Neural cell (in vitro differentiated cells): ENCODE measurements around the gene TXNIP. TPM values are rescaled to one million over a fixed set of nuclear protein-coding genes. Genes with fewer than 3 reads are reported as not detected.
A peak's percentile ranks its signal among the peaks of the same experiment; 100 is the strongest.

Experiments used
- H2AFZ ChIP-seq: fragments of 200-600, 300-800 bp; sonication (generic), shearing (Covaris generic); 2 replicates; pipeline ENCODE4 v1.6.0; 2014; ENCODE audit warnings: low read depth, mild to moderate bottlenecking, antibody characterized with exemption, low read length, moderate library complexity
- H3F3A ChIP-seq: fragments of 200-600 bp; shearing (Covaris generic); 2 replicates; pipeline ENCODE4 v1.6.1; 2016; ENCODE audit warnings: mild to moderate bottlenecking, moderate library complexity, mixed read lengths, antibody characterized with exemption, low read length; ENCODE audit not compliant: insufficient read depth, poor library complexity, severe bottlenecking
- H3K27ac ChIP-seq: fragments of 200-600, 300-800 bp; sonication (generic), shearing (Covaris generic); 2 replicates; pipeline ENCODE4 v1.5.1; 2014; ENCODE audit warnings: mild to moderate bottlenecking, low read length, moderate library complexity
- H3K27me3 ChIP-seq: fragments of 300-800, 200-600 bp; sonication (generic), shearing (Covaris generic); 2 replicates; pipeline ENCODE4 v1.6.0; 2014; ENCODE audit warnings: mild to moderate bottlenecking, low read depth, low read length, moderate library complexity; ENCODE audit not compliant: insufficient read depth
- H3K36me3 ChIP-seq: fragments of 300-800, 200-600 bp; sonication (generic), shearing (Covaris generic); 2 replicates; pipeline ENCODE4 v1.5.1; 2014; ENCODE audit warnings: mild to moderate bottlenecking, antibody characterized with exemption, low read length, moderate library complexity; ENCODE audit not compliant: insufficient read depth
- H3K4me2 ChIP-seq: fragments of 300-800, 200-600 bp; sonication (generic), shearing (Covaris generic); 2 replicates; pipeline ENCODE4 v1.6.0; 2014; ENCODE audit warnings: mild to moderate bottlenecking, low read length
- H3K4me3 ChIP-seq: fragments of 300-800, 200-600 bp; sonication (generic), shearing (Covaris generic); 2 replicates; pipeline ENCODE4 v1.5.1; 2014; ENCODE audit warnings: mild to moderate bottlenecking, low read length, moderate library complexity
- H3K79me2 ChIP-seq: fragments of 200-600 bp; shearing (Covaris generic); replicated peaks from 2 replicates; pipeline ENCODE4 v1.6.0; 2014; ENCODE audit warnings: mild to moderate bottlenecking, low read length, moderate library complexity; ENCODE audit not compliant: insufficient read depth
- H3K9ac ChIP-seq: fragments of 300-800, 200-600 bp; sonication (generic), shearing (Covaris generic); 2 replicates; pipeline ENCODE4 v1.6.1; 2016; ENCODE audit warnings: mild to moderate bottlenecking, low read length, mixed read lengths
- H3K9me2 ChIP-seq: fragments of 200-600 bp; shearing (Covaris generic); 2 replicates; pipeline ENCODE4 v1.6.1; 2016; ENCODE audit warnings: mild to moderate bottlenecking, low read length, mixed read lengths; ENCODE audit not compliant: insufficient read depth
- H3K9me3 ChIP-seq: fragments of 200-600, 300-800 bp; sonication (generic), shearing (Covaris generic); 2 replicates; pipeline ENCODE4 v1.6.1; 2016; ENCODE audit warnings: mild to moderate bottlenecking, mixed run types, low read length, moderate library complexity, mixed read lengths
- H4K20me1 ChIP-seq: fragments of 200-600 bp; shearing (Covaris generic); 2 replicates; pipeline ENCODE4 v1.6.1; 2016; ENCODE audit warnings: mild to moderate bottlenecking, mixed run types; ENCODE audit not compliant: insufficient read depth
- CTCF ChIP-seq: fragments of 450-650 bp; IDR thresholded peaks from 2 replicates; pipeline ENCODE4 v1.5.1; 2014; ENCODE audit warnings: antibody characterized with exemption, mild to moderate bottlenecking, moderate library complexity; ENCODE audit not compliant: poor library complexity, severe bottlenecking
- EP300 ChIP-seq: fragments of 450-650 bp; conservative IDR thresholded peaks from 2 replicates; pipeline ENCODE4 v1.6.1; 2014; ENCODE audit warnings: antibody characterized with exemption, mild to moderate bottlenecking, moderate library complexity; ENCODE audit not compliant: poor library complexity, severe bottlenecking
- EZH2 ChIP-seq: fragments of 200-600, 300-800 bp; shearing (Covaris generic), sonication (generic); IDR thresholded peaks from 2 replicates; pipeline ENCODE4 v1.6.1; 2014; ENCODE audit warnings: antibody characterized with exemption, low read length, borderline replicate concordance, mild to moderate bottlenecking; ENCODE audit not compliant: insufficient read depth, poor library complexity, severe bottlenecking
- MXI1 ChIP-seq: fragments of 450-650 bp; conservative IDR thresholded peaks from 2 replicates; pipeline ENCODE4 v1.6.1; 2014; ENCODE audit warnings: antibody characterized with exemption, mild to moderate bottlenecking; ENCODE audit not compliant: poor library complexity, severe bottlenecking
- POLR2AphosphoS5 ChIP-seq: IDR thresholded peaks from 2 replicates; pipeline ENCODE4 v1.6.1; 2012
- RAD21 ChIP-seq: fragments of 450-650 bp; conservative IDR thresholded peaks from 2 replicates; pipeline ENCODE4 v1.6.1; 2014; ENCODE audit warnings: antibody characterized with exemption, mild to moderate bottlenecking, moderate library complexity
- REST ChIP-seq: IDR thresholded peaks from 2 replicates; pipeline ENCODE4 v1.6.1; 2012; ENCODE audit warnings: borderline replicate concordance
- SMC3 ChIP-seq: fragments of 450-650 bp; conservative IDR thresholded peaks from 2 replicates; pipeline ENCODE4 v1.6.1; 2014; ENCODE audit warnings: antibody characterized with exemption, mild to moderate bottlenecking, moderate library complexity; ENCODE audit not compliant: poor library complexity
- TAF1 ChIP-seq: IDR thresholded peaks from 2 replicates; pipeline ENCODE4 v1.6.1; 2012; ENCODE audit warnings: low read depth
- polyA plus RNA-seq: library from polyadenylated mRNA; depleted of rRNA; stranded (reverse); fragments of >200 nt; gene quantifications from 2 replicates; pipeline ENCODE4 v1.2.3, GENCODE V29; 2014

The TXNIP gene
- polyA plus RNA-seq, 1 donor from 2014 or later: 140 TPM

- Histone ChIP-seq H3F3A (no peaks in the 10 kb centered on the region), H3K27ac (peak overlapping the region; percentile 90), H3K79me2 (no peaks in the 10 kb centered on the region), H3K9me2 (no peaks in the 10 kb centered on the region), H4K20me1 (no peaks in the 10 kb centered on the region), H3K9me3 (no peaks in the 10 kb centered on the region), H3K27me3 (no peaks in the 10 kb centered on the region), H3K36me3 (no peaks in the 10 kb centered on the region), H3K9ac (peak overlapping the region; percentile 57), H3K4me2 (no peak overlapping the region), H3K4me3 (peak overlapping the region; percentile 49), H2AFZ (no peak overlapping the region)
- no peak for TF ChIP-seq EZH2
- TF ChIP-seq MXI1: no peak
- no peak for TF ChIP-seq POLR2AphosphoS5
- TF ChIP-seq TAF1: no peak
- TF ChIP-seq REST: no peak
- TF ChIP-seq EP300: no peak
- no peak for TF ChIP-seq RAD21
- TF ChIP-seq SMC3: no peak
- no peak for TF ChIP-seq CTCF
Observed at GRCh38 chr1:145980457-145980994, 15.9 kb downstream of the TXNIP start.

DNA sequence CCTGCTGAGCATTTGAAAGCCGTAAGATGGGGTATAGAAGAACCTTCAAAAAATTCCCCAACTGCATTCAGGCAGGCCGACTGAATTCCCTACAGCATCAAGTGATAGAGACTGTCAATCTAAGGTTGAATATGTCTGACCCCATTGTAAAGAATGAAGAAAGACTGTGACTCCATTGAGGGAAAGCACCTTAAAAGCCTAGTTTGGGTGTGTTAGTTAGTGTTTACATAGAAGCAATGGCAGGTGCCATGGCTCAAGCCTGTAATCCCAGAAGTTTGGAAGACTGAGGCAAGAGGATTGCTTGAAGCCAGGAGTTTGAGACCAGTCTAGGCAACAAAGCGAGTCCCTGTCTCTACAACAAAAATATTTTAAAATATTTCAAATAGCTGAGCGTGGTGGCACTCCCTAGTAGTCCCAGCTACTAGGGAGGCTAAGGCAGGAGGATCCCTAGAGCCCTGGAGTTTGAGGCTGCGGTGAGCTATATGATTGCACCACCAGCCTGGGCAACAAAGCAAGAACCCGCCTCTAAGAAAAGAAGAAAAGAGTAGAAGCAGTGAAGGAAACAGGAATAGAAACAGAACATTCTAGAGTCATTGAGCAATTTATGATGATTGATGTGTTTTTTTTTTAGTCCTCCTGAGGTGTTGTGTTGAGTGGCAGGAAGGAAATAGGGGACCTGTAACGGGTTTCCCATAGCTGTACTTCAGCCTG, 16.5 kb downstream of the TXNIP start:
- no peaks in the 10 kb centered on the region for H3K27me3 ChIP-seq
- no peak for TF ChIP-seq CTCF
- no peak for TF ChIP-seq TAF1
- no peak for TF ChIP-seq EZH2
- no peak for TF ChIP-seq RAD21
- peak; percentile 21 for TF ChIP-seq REST
- no peak for TF ChIP-seq SMC3
- TF ChIP-seq MXI1: no peak
- TF ChIP-seq EP300: no peak
- peak; percentile 24 for TF ChIP-seq POLR2AphosphoS5
- no peaks in the 10 kb centered on the region for H3K36me3 ChIP-seq
- peak overlapping the region; percentile 90 for H3K27ac ChIP-seq
- no peaks in the 10 kb centered on the region for H3K79me2 ChIP-seq
- H3K4me3 ChIP-seq: peak overlapping the region; percentile 49
- no peaks in the 10 kb centered on the region for H4K20me1 ChIP-seq
- H2AFZ ChIP-seq: no peak overlapping the region
- H3K9ac ChIP-seq: peak overlapping the region; percentile 57
- H3F3A ChIP-seq: no peaks in the 10 kb centered on the region
- H3K9me3 ChIP-seq: no peaks in the 10 kb centered on the region
- H3K4me2 ChIP-seq: peak overlapping the region; percentile 21
- H3K9me2 ChIP-seq: no peaks in the 10 kb centered on the region
